SKM-1 (cell line): ENCODE measurements around the gene RASGRP1.

ENCODE experiments used
- DNase-seq: peaks from one replicate; lab custom pipeline; 2025; ENCODE audit not compliant: unreplicated experiment; lab: John Stamatoyannopoulos, UW

RASGRP1 gene

DNA sequence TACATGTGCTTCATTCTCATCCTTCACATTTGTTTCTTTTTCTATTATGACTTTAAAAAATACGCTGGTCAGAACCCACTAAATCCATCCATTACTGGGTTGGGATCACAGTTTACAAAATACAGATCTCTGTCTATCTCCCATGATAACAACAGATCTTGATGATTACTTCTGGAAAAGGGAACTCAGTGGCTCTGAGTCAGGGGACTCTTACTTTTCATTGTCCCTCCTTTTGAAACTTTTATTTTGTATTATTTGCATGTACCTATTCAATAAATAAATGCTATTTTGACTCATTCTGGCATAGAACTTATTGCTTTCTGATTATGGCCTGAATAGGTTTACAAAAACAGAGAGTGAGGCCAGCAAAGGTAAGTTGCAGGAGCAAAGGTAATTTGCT is 11.6 kb upstream of the RASGRP1 start:
- no peak for DNase-seq

DNA sequence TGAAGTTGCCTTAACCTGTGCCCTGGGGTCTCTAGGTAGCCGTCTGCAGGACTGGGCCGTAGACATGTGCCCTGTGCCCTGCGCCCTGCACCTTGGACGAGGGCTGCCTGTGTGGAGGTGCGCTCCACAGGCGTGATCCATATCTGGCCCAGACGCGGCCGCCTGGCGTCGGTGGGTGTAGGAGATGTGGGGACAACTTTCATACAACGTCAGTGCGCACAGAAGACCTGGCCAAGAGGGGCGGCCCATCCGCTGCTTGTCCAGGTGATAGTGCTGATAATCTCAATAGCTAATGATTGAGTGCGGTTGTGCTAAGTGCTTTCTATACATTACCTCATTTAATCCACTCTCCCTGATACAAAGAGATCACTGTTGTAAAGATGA is 665 bp upstream of the RASGRP1 start:
- no peak for DNase-seq

DNA sequence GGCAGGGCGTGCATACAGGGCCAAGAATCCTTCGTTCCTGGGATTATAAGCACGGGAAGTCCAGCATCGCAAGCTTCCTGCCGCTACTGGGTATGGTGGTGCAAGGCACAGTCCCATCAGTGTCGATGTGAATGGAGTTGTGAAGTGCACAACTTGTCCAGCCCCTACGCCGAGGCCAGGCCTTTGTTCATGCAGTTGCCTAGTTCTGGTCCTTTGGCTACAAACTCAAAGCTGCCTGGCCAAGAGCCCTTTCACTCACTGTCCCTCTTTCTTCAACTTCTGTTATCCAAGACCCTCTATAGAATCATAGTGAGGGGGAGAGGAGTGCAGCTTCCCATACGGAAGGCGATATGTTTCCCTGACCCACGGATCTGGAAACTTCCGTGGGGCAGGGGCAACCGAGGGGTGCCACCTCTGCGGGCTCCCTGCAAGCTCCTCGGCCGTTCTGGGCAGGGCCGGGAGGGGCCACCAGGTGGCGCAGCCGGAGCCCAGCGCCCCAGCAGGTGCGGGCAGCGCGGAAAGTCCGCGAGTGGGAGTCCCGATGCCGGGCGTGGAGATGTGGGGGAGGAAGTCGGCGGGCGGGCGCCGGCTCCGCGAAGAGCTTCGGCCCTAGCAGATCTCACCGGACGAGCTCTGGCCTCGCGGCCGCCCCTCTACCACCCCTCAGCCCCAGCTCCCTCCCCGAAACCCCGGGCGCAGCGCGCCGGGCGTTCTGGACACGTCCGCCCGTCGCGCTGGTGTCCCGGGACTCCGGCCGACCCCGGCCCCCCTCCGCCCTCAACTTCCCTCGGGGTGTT is 693 bp downstream of the RASGRP1 start:
- DNase-seq: peak; percentile 19

DNA sequence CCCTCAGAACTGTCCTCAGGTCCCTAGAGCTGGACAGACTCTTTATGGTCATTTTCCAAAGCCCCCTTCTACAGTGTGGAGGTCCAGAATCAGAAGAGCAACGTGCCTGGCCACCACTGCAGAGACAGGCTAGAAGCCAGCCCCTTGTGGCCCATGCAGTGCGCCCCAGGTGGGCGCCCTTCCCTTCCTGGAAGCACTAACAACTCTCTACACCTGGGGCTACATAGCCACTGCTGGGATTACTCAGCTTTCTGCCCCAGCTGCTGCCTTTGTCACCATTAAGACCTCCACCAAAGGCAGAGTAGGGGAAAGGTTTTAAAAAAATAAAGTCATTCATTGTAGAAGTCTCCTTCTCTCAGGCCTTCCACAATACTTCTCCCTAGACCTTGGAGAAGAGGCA is 2.3 kb downstream of the RASGRP1 start:
- no peak for DNase-seq

DNA sequence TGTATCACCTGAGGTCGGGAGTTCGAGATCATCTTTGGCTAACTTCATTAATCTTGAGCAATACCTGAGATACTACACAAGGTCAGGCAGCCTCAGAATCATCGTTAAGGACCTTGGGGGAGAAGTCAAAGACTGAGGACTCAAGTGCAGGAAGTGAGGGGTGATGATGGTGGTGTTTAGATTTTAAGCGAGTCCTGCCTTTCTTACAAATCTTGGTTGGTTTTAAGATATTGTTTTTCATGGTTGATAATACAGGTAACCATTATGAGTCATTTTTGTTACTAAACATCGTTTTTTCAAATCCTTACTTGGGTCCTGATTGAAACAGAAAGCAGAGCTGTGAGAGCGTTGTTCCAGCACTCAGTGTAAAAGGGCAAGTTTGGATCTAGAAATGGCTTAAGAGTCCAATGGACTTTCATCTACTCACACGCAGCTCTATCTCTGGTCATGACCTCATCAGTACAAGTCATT is 4.1 kb downstream of the RASGRP1 start:
- DNase-seq: no peak

DNA sequence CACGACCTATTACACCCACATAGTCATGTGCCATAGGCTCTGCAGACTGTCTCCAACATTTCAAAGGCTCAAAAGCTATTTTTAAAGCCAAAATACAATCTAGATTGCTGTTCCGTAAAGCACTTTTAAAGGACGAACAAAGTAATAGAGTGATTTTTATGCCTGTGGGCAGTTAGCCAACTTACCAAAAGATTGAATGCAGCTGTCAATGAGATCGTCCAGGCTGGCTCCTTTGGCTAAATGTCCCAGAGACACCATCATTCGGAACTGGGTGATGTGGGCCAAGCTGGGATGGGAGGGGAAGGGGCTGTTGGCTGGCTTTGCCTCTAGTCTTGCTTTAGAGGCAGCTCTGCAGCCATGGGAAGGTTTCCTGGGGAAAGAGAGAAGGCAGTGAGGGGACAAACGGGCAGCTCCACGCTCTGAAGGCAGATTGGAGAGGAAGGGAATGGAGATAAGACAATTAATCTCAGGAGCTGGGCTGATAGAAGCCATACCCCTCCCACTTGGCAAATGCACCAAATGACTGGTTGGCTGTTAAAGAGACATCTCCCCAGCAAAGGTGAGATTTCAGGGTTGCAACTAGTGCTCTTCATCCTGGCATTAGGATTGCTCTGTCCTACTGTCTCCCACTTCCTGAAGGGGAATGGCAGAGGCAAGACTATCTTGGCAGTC is 4.8 kb downstream of the RASGRP1 start:
- no peak for DNase-seq

DNA sequence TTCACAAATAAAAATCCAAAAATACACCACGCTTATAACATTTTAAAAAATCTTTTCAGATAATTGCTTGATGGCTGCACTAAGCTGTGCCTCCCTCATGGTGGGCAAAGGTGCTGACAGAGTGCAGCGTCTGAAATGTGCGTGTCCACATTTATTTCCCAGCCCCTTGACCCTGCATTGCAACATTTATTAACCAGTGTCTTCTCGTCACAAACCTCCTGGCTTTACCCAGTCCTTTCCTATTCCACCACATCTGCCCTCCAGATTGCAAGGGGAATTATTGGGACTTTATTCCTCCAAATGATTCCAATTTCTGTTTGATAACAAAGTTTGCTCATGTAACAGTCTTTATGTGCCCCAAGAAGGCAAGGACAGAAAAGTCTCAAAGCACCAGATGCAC is 5.5 kb downstream of the RASGRP1 start:
- no peak for DNase-seq

DNA sequence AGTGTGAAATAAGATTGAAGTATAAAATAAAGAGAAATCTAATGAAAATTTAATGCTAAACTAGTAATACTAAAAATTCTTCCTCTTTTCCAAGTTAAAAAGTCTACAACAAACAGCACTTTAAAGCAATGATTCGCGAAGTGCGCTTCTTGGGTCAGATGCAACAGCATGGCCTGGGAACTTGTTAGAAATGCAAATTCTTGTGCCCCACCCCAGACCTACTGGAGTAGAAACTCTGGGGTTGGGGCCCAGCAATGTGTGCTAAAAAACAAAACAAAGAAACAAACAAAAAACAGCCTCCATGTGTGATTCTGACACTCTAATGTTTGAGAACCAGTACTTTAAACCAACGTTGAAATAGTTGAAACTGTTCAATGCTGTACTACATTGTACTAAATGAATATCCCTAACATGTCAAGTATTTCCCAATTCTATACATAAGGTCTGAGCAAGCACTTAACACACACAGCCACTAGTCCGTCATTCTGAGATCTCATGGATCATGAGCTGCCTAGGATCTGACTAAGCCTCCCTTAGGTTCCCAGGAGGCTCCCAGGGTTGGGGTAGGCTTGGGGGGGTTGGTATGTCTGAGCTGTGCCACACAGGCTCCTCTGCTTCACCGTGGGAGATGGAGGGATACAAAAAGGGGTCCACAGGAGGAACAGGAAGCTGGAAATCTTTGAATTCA is 6.1 kb downstream of the RASGRP1 start:
- no peak for DNase-seq

DNA sequence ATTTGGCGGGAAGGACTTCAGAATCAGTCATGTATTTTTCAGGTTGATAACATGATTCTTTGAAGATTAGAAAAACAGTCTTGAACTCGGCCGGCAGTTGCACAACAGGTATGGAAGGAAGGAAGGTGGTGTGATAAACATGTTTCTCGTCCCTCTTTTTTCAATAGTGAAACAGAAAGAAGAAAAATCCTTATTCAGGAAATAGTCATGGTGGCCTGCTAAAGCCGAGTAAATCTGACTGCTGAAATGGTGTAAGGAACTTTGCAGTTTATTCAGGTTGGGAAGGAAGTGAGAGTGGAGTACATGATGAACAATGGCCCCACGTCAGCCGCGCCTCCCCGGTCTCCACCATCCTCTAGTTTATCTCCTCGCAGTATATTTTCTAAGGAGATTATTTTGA is 6.7 kb downstream of the RASGRP1 start:
- no peak for DNase-seq

DNA sequence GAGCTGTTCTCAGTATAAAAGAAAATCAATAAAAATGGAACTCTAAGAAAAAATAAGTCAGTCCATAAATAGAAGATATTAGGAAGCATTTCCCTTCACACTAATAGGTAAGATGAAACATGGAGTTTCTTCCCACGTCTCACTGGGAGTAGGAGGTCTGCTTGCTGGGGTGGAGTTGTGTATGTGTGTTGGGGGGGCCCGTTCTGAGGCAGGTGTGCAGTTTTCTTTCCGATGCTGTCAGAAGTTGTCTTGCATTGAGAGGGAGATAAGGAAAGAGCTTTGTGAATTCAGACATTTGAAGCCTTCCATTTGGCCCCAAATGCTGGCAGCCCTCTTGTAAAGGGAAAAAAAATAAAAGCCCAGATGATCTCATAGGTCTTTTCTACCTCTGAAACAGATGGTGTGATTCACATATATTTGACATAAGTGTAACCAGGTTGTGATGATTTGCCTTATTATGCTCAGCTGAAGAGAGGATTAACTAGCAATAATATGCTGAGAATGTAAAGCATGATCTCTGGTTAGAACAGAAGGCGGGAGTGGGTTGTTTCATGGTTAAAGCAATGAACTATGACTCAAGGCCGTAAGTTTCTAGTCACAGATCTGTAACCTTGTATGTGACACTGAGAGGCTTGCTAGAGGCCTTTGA is 8.8 kb downstream of the RASGRP1 start:
- no peak for DNase-seq

DNA sequence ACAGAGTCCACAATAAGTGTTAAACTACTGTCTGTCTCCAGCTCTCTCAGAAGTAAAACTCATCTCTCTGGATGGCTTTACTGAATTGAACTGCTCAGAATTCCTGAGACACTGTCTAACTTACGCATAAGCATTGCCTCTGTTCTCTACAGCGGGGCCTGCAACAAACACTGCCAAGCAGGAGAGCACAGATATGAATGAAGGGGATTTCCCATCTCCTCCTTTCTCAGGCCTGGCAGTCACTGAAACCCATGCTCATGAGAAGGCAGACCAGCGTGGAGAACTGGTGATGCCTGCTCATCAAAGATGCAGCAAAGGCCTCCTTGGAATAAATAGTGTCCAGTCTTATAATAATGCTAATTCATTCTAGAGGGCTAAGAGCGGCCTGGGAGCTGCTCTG is 10.3 kb downstream of the RASGRP1 start:
- DNase-seq: no peak

DNA sequence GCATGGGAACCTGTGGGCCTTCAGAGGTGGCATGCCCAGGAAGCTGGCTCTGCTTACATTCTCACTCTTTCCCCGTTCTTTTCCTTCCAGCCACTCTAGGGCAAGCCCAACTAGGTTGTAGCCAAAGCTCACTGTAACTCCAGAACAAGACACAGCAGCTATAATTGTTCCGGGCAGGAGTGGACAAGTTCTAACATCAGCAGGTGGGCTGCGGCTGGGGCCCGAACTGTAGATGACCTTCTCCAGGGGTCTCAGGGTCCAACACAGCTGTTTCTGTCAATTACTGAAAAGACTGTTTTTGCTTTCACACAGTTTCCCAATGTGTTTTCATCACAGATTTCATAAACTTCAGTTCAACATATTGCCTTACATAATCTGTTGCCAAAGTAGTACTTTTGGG is 11.5 kb downstream of the RASGRP1 start:
- no peak for DNase-seq

DNA sequence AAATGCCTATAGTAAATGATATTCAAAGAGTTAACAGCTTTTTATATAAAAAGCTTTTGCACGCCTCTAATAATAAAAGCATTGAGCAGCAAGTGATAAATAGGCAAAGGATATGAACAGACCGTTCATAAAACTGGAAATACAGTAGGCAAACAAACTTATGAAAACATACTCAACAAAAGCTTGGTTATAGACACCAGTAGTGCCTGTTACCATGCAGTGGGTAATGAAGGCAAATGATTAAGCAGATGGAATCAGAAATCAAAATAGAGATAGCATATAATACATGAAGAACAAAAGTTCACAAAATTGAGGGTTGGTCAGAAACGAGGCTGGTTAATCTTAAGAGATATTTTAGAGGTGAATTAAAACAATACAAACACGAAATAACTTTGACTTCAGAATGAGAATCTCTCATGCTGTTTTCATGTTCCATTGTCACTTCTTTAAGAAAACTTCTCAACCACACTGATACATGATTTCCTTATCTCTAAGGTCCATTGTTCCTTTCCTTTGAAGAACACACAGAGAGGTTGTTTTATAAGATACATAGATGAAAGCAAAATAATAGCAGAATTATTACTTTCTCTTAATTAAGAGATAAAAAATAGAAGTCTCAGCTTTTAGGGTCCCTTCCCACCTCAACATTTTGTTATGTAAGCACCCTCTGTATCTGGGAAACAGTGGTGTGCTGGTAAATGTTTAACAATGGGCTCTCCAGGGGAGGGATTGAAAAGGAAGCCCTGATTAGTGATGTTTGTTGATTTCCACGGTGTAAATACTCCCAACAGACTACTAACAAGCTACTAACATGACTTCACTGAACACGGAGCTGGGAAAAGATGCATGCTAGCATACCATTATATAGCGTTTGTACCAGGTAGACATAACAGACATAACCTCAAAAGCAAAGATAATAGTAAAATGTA is 12.6 kb downstream of the RASGRP1 start:
- DNase-seq: no peak

DNA sequence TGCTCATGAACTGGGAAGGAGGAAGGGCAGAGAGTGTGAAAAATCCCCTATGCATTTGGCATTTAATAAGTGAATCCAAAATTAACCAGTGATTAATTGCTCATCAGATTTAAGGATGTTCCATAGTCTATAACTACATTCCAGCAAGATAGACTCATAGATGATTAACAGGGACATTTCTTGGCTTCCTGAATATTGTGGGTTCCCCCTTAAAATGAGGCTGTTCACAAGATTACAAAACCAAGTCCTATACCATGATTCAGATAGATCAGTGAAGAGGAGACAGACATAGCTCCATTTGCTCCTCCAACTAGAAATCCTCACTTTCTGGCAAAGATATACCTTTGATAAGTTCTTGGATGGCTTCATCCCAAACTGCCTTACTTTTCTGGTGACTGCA is 15.4 kb downstream of the RASGRP1 start:
- DNase-seq: no peak

DNA sequence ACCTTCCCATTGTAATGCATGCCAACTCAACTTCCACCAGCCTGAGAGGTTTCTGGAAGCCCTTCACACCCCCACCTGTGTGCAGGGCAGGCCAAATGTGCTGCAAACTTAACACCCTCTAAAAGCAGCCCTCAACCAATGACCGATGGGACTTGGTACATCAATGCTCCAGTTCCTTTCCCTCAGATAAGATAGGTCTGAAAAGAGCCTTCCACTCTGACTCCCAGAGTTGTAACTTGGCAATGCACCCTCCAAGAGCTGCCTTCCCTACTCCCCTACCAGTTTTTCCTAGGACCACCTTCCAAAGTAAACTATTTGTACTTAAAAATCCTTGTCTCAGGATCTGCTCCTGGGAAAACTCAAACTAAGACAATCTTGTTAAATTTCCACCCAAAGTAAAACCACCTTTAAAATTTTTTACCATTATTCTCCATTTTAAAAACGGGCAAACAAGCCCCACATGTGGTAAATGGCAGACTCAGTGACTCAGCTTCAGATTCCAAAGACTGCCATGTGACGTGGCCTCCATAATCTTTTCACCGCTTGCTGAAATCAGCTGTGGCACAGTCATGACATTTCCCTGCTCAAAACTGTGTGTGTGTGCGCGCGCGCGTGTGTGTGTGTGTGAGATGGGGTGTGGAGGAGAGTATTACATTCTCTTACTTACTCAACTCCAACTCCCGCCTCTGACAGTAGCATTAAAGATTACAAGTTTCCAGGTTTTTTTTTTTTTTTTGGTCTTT is 17.2 kb downstream of the RASGRP1 start:
- DNase-seq: no peak

DNA sequence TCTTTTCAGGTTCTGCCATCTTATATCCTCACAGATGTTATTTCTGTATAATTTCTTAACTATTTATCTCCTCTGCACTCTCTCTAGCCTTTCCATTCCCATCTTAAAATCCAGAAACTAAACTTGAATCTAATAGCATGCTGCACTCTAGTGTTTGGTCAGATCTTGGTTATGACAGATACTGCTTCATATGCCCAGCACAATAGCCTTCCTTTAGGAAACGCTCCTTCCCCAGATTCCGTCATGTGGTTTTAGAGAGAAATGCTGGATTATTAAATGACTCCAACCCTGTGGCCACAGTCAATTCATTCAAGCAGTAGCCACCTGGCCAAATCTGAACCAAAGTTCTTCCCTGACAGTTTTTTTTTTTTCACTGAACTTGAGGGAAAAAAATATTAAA is 19.4 kb downstream of the RASGRP1 start:
- DNase-seq: no peak

DNA sequence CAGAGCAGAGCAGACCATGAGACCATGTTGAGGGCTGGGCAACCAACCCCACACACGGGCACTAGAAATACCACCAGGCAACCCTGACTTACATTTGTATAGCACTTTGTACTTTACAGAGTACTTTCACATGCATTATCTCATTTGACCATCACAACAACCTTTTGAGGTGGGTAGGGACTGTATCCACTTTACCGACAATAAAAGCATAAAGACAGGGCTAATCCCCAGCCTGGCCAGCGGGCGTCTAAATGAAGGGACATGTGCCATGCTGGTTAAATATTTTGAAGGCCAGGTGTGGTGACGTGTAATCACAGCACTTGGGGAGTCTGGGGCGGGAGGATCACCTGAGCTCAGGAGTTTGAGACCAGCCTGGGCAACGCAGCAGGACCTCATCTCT is 23.6 kb downstream of the RASGRP1 start:
- DNase-seq: no peak

DNA sequence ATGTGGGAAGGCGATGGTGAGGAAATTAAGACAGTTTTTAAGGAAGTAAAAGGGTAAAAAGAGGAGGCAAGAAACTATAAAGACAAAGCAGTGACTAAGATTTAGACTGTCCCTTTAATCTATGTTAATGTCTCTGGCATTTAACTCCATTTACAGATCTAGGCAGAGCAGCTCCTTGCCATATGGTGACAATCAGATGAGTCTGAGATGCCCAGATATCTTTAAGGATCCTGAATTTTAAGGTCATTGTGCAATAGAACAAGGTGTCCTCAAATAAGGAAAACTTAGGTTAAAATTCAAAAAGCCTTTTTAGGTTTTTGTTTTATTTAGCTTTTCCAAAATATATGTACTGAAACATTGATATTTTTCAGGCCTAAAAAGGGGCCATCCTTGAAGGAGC is 24.1 kb downstream of the RASGRP1 start:
- no peak for DNase-seq

DNA sequence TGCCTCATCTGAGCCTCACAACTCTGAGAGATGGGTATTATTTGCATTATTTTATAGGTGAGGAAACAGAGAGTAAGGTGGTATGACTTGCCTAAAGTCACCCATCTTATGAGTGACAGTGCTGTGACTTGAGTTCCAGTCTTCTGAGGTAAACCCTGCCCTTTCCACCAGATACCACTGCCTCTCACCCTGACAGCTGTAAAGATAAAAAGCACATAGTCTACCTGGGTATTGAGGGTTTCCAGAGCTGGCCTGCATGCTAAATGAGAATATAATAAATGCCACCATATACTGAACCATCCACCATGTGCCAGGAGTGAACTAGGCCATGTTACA is 25.6 kb downstream of the RASGRP1 start:
- DNase-seq: no peak
